OCI-LY3 (cell line): ENCODE measurements around the gene RASSF7.

Experiments
- CTCF ChIP-seq: fragments of 200-600, 300-600 bp; sonication (generic); IDR thresholded peaks from 2 replicates; pipeline ENCODE4 v1.5.1; 2014; ENCODE audit warnings: antibody characterized with exemption, low read length, low read depth
- EZH2phosphoT487 ChIP-seq: fragments of 200-600 bp; shearing (Covaris generic); IDR thresholded peaks from 2 replicates; pipeline ENCODE4 v1.6.1; 2018; ENCODE audit warnings: antibody characterized with exemption, mixed run types, low read depth

- TF ChIP-seq CTCF (no peak), EZH2phosphoT487 (no peak)
Observed at GRCh38 chr11:521177-521688, 39.5 kb upstream of the RASSF7 start.
